ENCODE data around the gene NT5DC3.
"Not testable (repeated sequence)": the region's sequence is repeated elsewhere in the genome, so short reads cannot be mapped to it uniquely, and the experiment has no call there.

NT5DC3 gene

DNA sequence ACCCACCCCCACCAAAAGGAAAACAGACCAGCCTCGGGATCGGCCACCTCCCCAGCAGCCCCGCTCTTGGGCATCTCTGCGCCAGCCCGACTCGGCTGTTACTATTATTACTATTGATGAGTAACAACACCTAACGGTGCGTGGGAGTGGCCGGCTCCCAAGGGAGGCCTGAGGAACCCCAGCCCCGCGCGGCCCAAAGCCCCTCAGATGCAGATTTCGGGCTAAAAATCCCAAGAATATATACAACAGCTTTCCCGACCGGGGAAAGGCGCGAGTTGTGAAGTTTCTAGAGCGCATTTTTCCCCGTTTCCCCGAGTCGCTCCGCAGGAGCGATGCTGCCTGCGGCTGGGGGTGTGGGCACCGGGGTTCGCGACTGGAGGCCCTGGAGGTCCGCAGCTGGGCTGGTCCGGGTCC, 565 bp downstream of the NT5DC3 start:
- Histone ChIP-seq H3K4me3 (ENCODE audit: extremely low read depth, insufficient read depth, low read length, poor library complexity, severe bottlenecking) (peak overlapping the region; percentile 70), H3K4me1 (ENCODE audit: control insufficient read depth, insufficient read depth, low read length, poor library complexity, severe bottlenecking) (peaks cover 4% of the 10 kb centered on the region), H3K9me3 (ENCODE audit: control insufficient read depth, low read length) (no peaks in the 10 kb centered on the region), H3K36me3 (ENCODE audit: control insufficient read depth, insufficient read depth, low read length) (peaks cover under 1% of the 10 kb centered on the region), H3K27ac (ENCODE audit: low read depth, low read length, severe bottlenecking) (no peak overlapping the region)
- 0 to 1% methylated on average over 17 to 23 of the region's 29 CpGs for WGBS, 2 experiments (ENCODE audit: insufficient coverage in 2 of 2)

DNA sequence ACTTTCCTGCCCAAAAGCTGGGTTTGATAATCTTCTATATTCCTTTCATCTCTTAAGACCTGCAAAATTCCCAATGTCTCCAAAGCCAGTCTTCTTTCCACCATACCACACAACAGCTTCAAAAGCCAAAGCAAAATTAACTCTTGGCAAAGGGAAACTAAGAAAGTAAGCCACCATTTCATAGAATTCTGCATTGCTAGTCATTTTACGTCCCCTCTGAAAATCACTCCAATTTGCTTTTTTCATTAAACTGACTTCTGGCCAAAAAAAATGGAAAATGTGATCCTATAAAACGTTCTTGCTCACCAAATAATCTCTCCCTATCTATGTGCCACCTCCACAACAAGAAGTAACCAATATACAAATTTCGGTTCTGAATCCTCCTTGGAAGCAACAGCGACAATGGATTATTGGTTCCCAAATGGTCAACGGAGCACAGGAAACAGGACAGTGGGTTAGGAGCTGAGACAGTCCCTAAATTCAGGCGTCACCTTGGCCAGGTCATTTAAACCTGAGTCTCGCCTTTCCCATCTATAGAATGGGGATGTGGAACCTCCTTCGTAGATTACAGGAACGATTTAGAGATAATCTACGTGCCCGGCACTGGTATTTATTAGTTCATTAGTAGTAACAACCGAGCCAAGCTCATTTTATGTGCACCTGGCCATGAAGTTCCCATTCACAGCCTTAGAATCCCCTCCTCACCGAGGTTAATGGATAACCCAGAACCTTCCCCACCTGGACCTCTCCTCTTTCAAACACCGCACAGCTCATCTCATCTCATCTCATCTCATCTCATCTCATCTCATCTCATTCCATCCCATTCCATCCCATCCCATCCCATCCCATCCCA, 1.2 kb downstream of the NT5DC3 start:
- H3K9me3 ChIP-seq (ENCODE audit: control insufficient read depth, low read length), result no peaks in the 10 kb centered on the region
- WGBS, 2 experiments (ENCODE audit: insufficient coverage in 2 of 2), result 60 to 71% methylated on average over 11 to 13 of the region's 14 CpGs
- no peak overlapping the region for H3K27ac ChIP-seq (ENCODE audit: low read depth, low read length, severe bottlenecking)
- H3K36me3 ChIP-seq (ENCODE audit: control insufficient read depth, insufficient read depth, low read length), result peaks cover 3% of the 10 kb centered on the region
- peak overlapping the region; percentile 70 for H3K4me3 ChIP-seq (ENCODE audit: extremely low read depth, insufficient read depth, low read length, poor library complexity, severe bottlenecking)
- peaks cover 4% of the 10 kb centered on the region for H3K4me1 ChIP-seq (ENCODE audit: control insufficient read depth, insufficient read depth, low read length, poor library complexity, severe bottlenecking)

DNA sequence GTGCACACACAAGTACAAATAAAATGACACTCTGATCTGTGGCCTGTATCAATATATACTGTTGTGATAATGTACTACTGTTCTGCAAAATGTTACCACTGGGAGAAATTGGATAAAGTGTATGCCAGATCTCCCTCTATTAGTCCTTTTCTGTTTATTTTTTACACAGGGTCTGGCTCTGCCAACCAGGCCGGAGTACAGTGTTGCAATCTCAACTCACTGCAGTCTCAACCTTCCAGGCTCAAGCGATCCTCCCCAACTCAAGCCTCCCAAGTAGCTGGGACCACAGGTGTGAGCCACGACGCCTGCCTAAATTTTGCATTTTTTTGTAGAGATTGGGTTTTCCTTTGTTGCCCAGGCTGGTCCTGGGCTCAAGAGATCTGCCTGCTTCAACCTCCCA, 1.9 kb downstream of the NT5DC3 start:
- Histone ChIP-seq H3K4me1 (ENCODE audit: control insufficient read depth, insufficient read depth, low read length, poor library complexity, severe bottlenecking) (peaks cover 5% of the 10 kb centered on the region), H3K27ac (ENCODE audit: low read depth, low read length, severe bottlenecking) (no peak overlapping the region), H3K4me3 (ENCODE audit: extremely low read depth, insufficient read depth, low read length, poor library complexity, severe bottlenecking) (no peak overlapping the region), H3K9me3 (ENCODE audit: control insufficient read depth, low read length) (no peaks in the 10 kb centered on the region), H3K36me3 (ENCODE audit: control insufficient read depth, insufficient read depth, low read length) (peaks cover 3% of the 10 kb centered on the region)
- WGBS, 2 experiments (ENCODE audit: insufficient coverage in 2 of 2), result 100% methylated on average over 1 to 2 of the region's 4 CpGs

DNA sequence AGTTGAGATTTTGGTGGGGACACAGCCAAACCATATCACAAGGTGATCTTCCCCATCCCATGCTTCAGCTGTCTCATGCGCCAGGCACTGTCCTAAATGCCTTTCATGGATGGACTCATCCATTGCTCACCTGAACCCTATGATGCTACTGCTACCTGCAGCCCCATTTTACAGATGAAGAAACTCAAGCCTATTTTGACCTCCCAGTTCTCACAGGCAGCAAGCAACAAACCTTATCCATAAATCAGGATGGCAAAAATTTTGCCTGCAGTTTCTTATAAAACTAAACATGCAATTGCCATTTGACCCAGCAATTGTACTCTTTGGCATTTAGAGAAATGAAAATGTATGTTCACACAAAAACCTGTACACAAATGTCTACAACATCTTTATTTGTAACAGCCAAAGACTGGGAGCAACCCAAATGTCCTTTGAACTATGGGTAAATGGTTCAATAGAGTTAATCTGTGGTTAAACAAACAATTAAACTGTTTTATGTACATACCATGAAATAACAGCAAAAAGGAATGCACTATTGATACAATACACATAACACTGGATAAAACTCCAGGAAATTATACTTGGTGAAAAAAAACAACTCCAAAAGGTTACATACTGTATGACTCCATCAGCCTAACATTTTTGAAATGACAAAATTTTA, 2.6 kb downstream of the NT5DC3 start:
- WGBS, 2 experiments (ENCODE audit: insufficient coverage in 2 of 2), result 100% methylated on average over 1 of the region's 1 CpG
- H3K4me3 ChIP-seq (ENCODE audit: extremely low read depth, insufficient read depth, low read length, poor library complexity, severe bottlenecking), result no peak overlapping the region
- H3K27ac ChIP-seq (ENCODE audit: low read depth, low read length, severe bottlenecking), result no peak overlapping the region
- peaks cover 11% of the 10 kb centered on the region for H3K4me1 ChIP-seq (ENCODE audit: control insufficient read depth, insufficient read depth, low read length, poor library complexity, severe bottlenecking)
- no peaks in the 10 kb centered on the region for H3K9me3 ChIP-seq (ENCODE audit: control insufficient read depth, low read length)
- peaks cover 3% of the 10 kb centered on the region for H3K36me3 ChIP-seq (ENCODE audit: control insufficient read depth, insufficient read depth, low read length)

DNA sequence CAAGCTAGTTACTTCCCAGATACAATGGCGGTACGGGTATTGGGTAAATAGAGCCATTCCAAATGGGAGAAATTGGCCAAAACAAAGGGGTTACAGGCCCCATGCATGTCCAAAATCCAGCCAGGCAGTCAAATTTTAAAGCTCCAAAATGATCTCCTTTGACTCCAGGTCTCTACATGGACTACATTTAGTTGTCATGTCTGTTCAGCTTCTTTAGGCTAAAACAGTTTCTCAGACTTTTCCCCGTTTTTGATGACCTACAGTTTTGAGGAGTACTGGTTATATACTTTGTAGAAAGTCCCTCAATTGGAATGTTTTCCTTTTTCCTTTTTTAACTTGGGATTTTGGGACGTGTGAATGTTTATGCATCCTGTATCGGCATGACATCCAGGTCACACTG, 4.7 kb downstream of the NT5DC3 start:
- H3K9me3 ChIP-seq (ENCODE audit: control insufficient read depth, low read length), result peaks cover 3% of the 10 kb centered on the region
- no peak overlapping the region for H3K4me3 ChIP-seq (ENCODE audit: extremely low read depth, insufficient read depth, low read length, poor library complexity, severe bottlenecking)
- WGBS, 2 experiments (ENCODE audit: insufficient coverage in 2 of 2), result 75 to 78% methylated on average over 2 to 5 of the region's 5 CpGs
- H3K27ac ChIP-seq (ENCODE audit: low read depth, low read length, severe bottlenecking), result no peak overlapping the region
- H3K4me1 ChIP-seq (ENCODE audit: control insufficient read depth, insufficient read depth, low read length, poor library complexity, severe bottlenecking), result peaks cover 7% of the 10 kb centered on the region
- peaks cover 3% of the 10 kb centered on the region for H3K36me3 ChIP-seq (ENCODE audit: control insufficient read depth, insufficient read depth, low read length)

DNA sequence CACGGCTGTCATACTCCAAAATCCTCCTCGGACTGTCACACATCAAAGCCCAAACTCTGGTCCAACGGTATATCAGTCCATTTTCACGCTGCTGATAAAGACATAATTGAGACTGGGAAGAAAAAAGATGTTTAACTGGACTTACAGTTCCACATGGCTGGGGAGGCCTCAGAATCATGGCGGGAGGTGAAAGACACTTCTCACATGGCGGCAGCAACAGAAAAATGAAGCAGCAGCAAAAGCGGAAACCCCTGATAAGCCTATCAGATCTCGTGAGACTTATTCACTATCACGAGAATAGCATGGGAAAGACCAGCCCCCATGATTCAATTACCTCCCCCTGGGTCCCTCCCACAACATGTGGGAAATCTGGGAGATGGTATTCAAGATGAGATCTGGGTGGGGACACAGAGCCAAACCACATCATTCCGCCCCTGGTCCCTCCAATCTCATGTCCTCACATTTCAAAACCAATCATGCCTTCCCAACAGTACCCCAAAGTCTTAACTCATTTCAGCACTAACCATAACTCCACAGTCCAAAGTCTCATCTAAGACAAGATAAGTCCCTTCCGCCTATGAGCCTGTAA, 5.2 kb downstream of the NT5DC3 start:
- H3K4me1 ChIP-seq (ENCODE audit: control insufficient read depth, insufficient read depth, low read length, poor library complexity, severe bottlenecking); H3K36me3 ChIP-seq (ENCODE audit: control insufficient read depth, insufficient read depth, low read length); H3K27ac ChIP-seq (ENCODE audit: low read depth, low read length, severe bottlenecking); H3K4me3 ChIP-seq (ENCODE audit: extremely low read depth, insufficient read depth, low read length, poor library complexity, severe bottlenecking); H3K9me3 ChIP-seq (ENCODE audit: control insufficient read depth, low read length): not testable (repeated sequence)
- WGBS, 2 experiments (ENCODE audit: insufficient coverage in 2 of 2), result 92 to 96% methylated on average over 6 to 9 of the region's 11 CpGs

DNA sequence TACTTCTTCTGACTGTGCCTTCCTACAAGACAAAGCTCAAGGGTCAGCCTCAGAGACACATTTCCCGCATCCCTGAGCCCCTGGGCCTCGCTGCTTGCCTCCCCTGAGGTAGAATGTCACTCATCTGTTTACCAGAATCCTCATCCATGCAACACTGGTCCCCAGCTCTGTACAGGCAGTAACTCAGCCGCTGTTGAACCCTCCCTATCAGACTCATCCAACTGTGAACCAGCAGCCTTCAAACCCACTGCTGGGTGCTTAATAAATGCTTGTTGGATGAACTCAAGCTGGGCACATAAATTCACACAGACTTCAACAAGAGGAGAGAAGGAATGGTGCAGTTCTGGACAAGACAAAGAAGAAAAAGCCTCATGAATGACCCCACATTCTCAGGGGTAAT, 6.1 kb downstream of the NT5DC3 start:
- no peak overlapping the region for H3K27ac ChIP-seq (ENCODE audit: low read depth, low read length, severe bottlenecking)
- H3K4me3 ChIP-seq (ENCODE audit: extremely low read depth, insufficient read depth, low read length, poor library complexity, severe bottlenecking), result no peak overlapping the region
- peaks cover 3% of the 10 kb centered on the region for H3K36me3 ChIP-seq (ENCODE audit: control insufficient read depth, insufficient read depth, low read length)
- peaks cover 9% of the 10 kb centered on the region for H3K9me3 ChIP-seq (ENCODE audit: control insufficient read depth, low read length)
- peaks cover 7% of the 10 kb centered on the region for H3K4me1 ChIP-seq (ENCODE audit: control insufficient read depth, insufficient read depth, low read length, poor library complexity, severe bottlenecking)
- WGBS, 2 experiments (ENCODE audit: insufficient coverage in 2 of 2), result 95 to 100% methylated on average over 2 of the region's 3 CpGs

DNA sequence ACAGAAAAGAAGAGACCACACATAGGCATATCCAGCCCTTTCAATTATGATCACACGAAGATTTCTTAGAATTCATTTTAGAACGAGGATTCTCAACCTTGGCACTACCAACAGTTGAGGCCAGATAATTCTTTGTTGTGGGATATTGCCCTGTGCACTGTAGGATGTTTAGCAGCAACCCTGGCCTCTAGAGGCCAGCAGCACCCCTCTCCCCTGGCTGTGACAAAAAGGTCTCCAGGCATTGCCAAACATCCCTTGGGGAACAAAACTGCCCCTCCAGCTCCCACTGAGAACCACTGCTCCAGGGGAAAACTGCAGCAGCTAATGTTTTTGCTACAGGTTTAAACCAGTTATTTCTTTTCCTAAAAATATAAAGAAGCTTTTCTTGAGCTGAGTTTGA, 7.1 kb downstream of the NT5DC3 start:
- no peak overlapping the region for H3K27ac ChIP-seq (ENCODE audit: low read depth, low read length, severe bottlenecking)
- peaks cover 7% of the 10 kb centered on the region for H3K4me1 ChIP-seq (ENCODE audit: control insufficient read depth, insufficient read depth, low read length, poor library complexity, severe bottlenecking)
- WGBS, 2 experiments (ENCODE audit: insufficient coverage in 2 of 2), result 83 to 100% methylated on average over 1 to 2 of the region's 2 CpGs
- peaks cover 3% of the 10 kb centered on the region for H3K36me3 ChIP-seq (ENCODE audit: control insufficient read depth, insufficient read depth, low read length)
- H3K4me3 ChIP-seq (ENCODE audit: extremely low read depth, insufficient read depth, low read length, poor library complexity, severe bottlenecking), result no peak overlapping the region
- H3K9me3 ChIP-seq (ENCODE audit: control insufficient read depth, low read length), result peaks cover 9% of the 10 kb centered on the region

DNA sequence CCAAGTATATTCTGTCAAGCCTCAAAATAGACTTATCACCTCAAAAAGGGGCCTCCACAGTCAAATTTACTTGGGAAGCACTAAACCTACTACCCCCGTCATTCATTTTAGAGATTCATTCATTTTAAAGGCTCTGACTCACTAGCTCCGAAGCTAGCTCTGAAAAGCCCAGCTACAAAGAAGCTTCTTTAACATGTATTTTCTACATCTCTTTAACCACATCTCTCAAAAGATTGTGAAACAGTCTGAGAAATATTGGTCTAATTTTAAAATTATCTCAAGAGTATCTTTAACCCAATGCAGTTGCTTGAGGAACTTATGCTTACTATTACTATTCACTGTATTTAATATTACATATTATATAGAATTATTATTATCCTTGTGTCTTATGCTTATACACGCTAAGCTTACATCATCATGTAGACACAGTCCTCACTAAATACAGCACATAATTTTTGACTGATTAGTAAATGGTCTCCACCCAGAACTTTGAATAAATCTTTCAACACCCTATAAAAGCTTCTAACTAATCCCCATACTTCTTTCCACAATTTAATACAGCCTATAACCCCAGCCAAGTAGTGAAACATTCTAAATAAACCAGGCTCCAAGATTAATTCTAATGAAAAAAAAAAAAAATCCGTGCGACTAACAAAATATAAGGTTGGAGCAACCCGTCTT, 7.8 kb downstream of the NT5DC3 start:
- no peak overlapping the region for H3K27ac ChIP-seq (ENCODE audit: low read depth, low read length, severe bottlenecking)
- H3K4me3 ChIP-seq (ENCODE audit: extremely low read depth, insufficient read depth, low read length, poor library complexity, severe bottlenecking), result no peak overlapping the region
- 94 to 100% methylated on average over 1 to 3 of the region's 6 CpGs for WGBS, 2 experiments (ENCODE audit: insufficient coverage in 2 of 2)

DNA sequence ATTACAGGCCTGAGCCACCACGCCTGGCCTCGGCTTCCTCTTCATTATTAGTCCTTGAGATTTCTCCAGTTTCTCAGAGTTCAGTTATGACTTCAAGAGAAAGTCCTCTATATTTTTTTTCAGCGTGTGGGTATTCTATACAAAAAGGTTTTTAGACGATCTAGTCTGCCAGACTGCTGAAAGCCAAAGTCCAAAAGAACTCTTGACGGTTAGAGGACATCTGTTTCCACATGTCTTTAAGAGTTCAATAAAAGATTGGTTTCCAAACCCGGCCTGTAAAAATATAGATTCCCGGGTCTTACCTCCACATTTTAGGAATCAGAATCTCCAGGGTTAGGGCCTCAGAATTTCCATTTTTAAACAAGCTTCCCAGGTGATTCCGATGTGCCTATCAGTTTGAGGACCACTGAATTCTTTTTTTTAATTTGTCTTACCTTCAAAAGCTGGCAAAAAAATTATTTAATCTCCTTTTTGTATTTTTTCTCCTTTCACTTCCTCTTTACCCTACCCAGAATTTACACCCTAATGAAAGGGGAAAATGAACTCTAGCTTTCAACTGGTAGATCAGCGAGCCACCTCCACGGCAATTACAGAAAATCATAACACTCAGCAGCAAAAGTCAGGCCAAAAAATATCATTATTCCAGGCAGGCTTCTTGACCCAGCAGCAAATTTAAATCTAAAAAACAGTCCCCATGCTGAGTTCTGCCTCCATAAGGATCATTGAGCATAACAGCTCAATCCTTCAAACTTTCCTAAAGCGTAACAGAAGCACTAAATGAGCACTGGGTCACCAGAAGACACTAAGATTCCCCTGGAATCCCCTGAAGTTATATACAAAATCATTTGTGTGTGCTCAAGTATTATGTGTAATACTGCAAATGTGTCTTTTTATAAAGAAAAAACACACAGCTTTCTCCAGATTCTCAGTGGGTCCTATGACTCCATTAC, 8.7 kb downstream of the NT5DC3 start:
- H3K9me3 ChIP-seq (ENCODE audit: control insufficient read depth, low read length), result peaks cover 9% of the 10 kb centered on the region
- WGBS, 2 experiments (ENCODE audit: insufficient coverage in 2 of 2), result 92 to 96% methylated on average over 9 of the region's 11 CpGs
- H3K4me3 ChIP-seq (ENCODE audit: extremely low read depth, insufficient read depth, low read length, poor library complexity, severe bottlenecking), result no peak overlapping the region
- H3K36me3 ChIP-seq (ENCODE audit: control insufficient read depth, insufficient read depth, low read length), result peaks cover 3% of the 10 kb centered on the region
- no peak overlapping the region for H3K27ac ChIP-seq (ENCODE audit: low read depth, low read length, severe bottlenecking)
- H3K4me1 ChIP-seq (ENCODE audit: control insufficient read depth, insufficient read depth, low read length, poor library complexity, severe bottlenecking), result peaks cover 7% of the 10 kb centered on the region

More for the DNA sequence above, 7.8 kb downstream of the NT5DC3 start:
- H3K4me1 ChIP-seq (ENCODE audit: control insufficient read depth, insufficient read depth, low read length, poor library complexity, severe bottlenecking), result peaks cover 7% of the 10 kb centered on the region
- peaks cover 9% of the 10 kb centered on the region for H3K9me3 ChIP-seq (ENCODE audit: control insufficient read depth, low read length)
- peaks cover 3% of the 10 kb centered on the region for H3K36me3 ChIP-seq (ENCODE audit: control insufficient read depth, insufficient read depth, low read length)

All from mesodermal cell (in vitro differentiated cells).